ENCODE data around the gene LCE2A.
"Not testable (repeated sequence)": the region's sequence is repeated elsewhere in the genome, so short reads cannot be mapped to it uniquely, and the experiment has no call there.

Gene LCE2A

GRCh38 chr1:152697701-152698600 lies at the start of gene LCE2A:
Gene LCE2A (plus strand): TSS chr1:152698345. CDS start chr1:152698902, 557 bp downstream.
- no peak for DNase-seq (ENCODE audit: low read depth)

- DNase-seq (ENCODE audit: low read depth): peak; percentile 3
Observed at GRCh38 chr1:152654110-152654509, 44.0 kb upstream of the LCE2A start.

GRCh38 chr1:152656459-152656858 lies 41.7 kb upstream of the LCE2A start:
- no peak for DNase-seq (ENCODE audit: low read depth)

- no peak for DNase-seq (ENCODE audit: low read depth)
Observed at GRCh38 chr1:152657677-152658076, 40.5 kb upstream of the LCE2A start.

GRCh38 chr1:152658649-152659048 lies 39.5 kb upstream of the LCE2A start:
- no peak for DNase-seq (ENCODE audit: low read depth)

- no peak for DNase-seq (ENCODE audit: low read depth)
Observed at GRCh38 chr1:152663098-152663497, 35.0 kb upstream of the LCE2A start, which contains the start of gene LCE2D. Gene LCE2D (plus strand): TSS chr1:152663380. CDS start chr1:152664106, 726 bp downstream.

- DNase-seq (ENCODE audit: low read depth): not testable (repeated sequence)
Observed at GRCh38 chr1:152666171-152666570, 32.0 kb upstream of the LCE2A start.

- no peak for DNase-seq (ENCODE audit: low read depth)
Observed at GRCh38 chr1:152667648-152668047, 30.5 kb upstream of the LCE2A start.

GRCh38 chr1:152673016-152673415 lies 25.1 kb upstream of the LCE2A start:
- DNase-seq (ENCODE audit: low read depth): no peak

- DNase-seq (ENCODE audit: low read depth): not testable (repeated sequence)
Observed at GRCh38 chr1:152674983-152675382, 23.2 kb upstream of the LCE2A start, which contains the start of gene LCE2C. Gene LCE2C (plus strand): TSS chr1:152675279. CDS start chr1:152676016, 737 bp downstream.

GRCh38 chr1:152679459-152679858 lies 18.7 kb upstream of the LCE2A start:
- no peak for DNase-seq (ENCODE audit: low read depth)

GRCh38 chr1:152681616-152682015 lies 16.5 kb upstream of the LCE2A start:
- no peak for DNase-seq (ENCODE audit: low read depth)

GRCh38 chr1:152683846-152684245 lies 14.3 kb upstream of the LCE2A start:
- DNase-seq (ENCODE audit: low read depth): no peak

GRCh38 chr1:152685823-152686222 lies 12.3 kb upstream of the LCE2A start, which contains the start of gene LCE2B:
Gene LCE2B (plus strand): TSS chr1:152686123. CDS start chr1:152686844, 721 bp downstream.
- not testable (repeated sequence) for DNase-seq (ENCODE audit: low read depth)

- no peak for DNase-seq (ENCODE audit: low read depth)
Observed at GRCh38 chr1:152699746-152700145, 1.6 kb downstream of the LCE2A start.

- DNase-seq (ENCODE audit: low read depth): no peak
Observed at GRCh38 chr1:152707860-152708259, 9.7 kb downstream of the LCE2A start, which contains the start of gene LCE4A. Gene LCE4A (plus strand): TSS chr1:152708160. CDS start chr1:152709076, 916 bp downstream.

- no peak for DNase-seq (ENCODE audit: low read depth)
Observed at GRCh38 chr1:152718238-152718637, 20.1 kb downstream of the LCE2A start.

GRCh38 chr1:152725261-152725660 lies 27.1 kb downstream of the LCE2A start:
- DNase-seq (ENCODE audit: low read depth): no peak

- no peak for DNase-seq (ENCODE audit: low read depth)
Observed at GRCh38 chr1:152728986-152729385, 30.8 kb downstream of the LCE2A start.

- no peak for DNase-seq (ENCODE audit: low read depth)
Observed at GRCh38 chr1:152735648-152736047, 37.5 kb downstream of the LCE2A start.

GRCh38 chr1:152737997-152738396 lies 39.9 kb downstream of the LCE2A start:
- DNase-seq (ENCODE audit: low read depth): no peak

- no peak for DNase-seq (ENCODE audit: low read depth)
Observed at GRCh38 chr1:152739841-152740240, 41.7 kb downstream of the LCE2A start.

- DNase-seq (ENCODE audit: low read depth): no peak
Observed at GRCh38 chr1:152741656-152742055, 43.5 kb downstream of the LCE2A start.

Data from GM04504 (cell line).